IMR-90 (cell line): Measurements from ENCODE around the gene POLE4. TPM values are rescaled to one million over a fixed set of nuclear protein-coding genes. Genes with fewer than 3 reads are reported as not detected.

ENCODE experiments used
- ATAC-seq: fragments of 200-7000 bp; cut with Tn5 transposase; 2 replicates; pipeline ENCODE4 v1.9.1; 2020; ENCODE audit warnings: low read depth, mild to moderate bottlenecking, moderate library complexity
- BruUV-seq: library from RNA; stranded (reverse); fragments of 400-500 nt; replicated peaks from 2 replicates; lab custom pipeline; 2021; lab: Mats Ljungman, UMichigan
- CTCF ChIA-PET: fragments of 300-600 bp; formaldehyde crosslinking; extraction: SDS; loops from one replicate; lab custom pipeline; 2021; ENCODE audit warnings: antibody characterized with exemption; lab: Yijun Ruan, JAX
- POLR2A ChIA-PET: fragments of 300-600 bp; sonication (Branson Sonifier 250); formaldehyde crosslinking; loops from one replicate; lab custom pipeline; 2022; ENCODE audit warnings: antibody characterized with exemption; ENCODE audit not compliant: unreplicated experiment; lab: Charles Lee
- DNase-seq: peaks from one replicate; pipeline ENCODE4 v3.0.0; 2013
- H2AFZ ChIP-seq: replicated peaks from 2 replicates; pipeline ENCODE3; 2013; ENCODE audit warnings: low read length, mild to moderate bottlenecking; ENCODE audit not compliant: poor library complexity
- H2AK5ac ChIP-seq: 2 replicates; pipeline ENCODE4 v1.6.1; 2013; ENCODE audit warnings: low read depth, low read length, inconsistent platforms
- H2AK9ac ChIP-seq: replicated peaks from 2 replicates; pipeline ENCODE3; 2013; ENCODE audit warnings: mild to moderate bottlenecking, low read depth, low read length, moderate library complexity; ENCODE audit not compliant: poor library complexity
- H2BK120ac ChIP-seq: 2 replicates; pipeline ENCODE4 v1.6.1; 2013; ENCODE audit warnings: low read depth, low read length, inconsistent platforms
- H2BK15ac ChIP-seq: 3 replicates; pipeline ENCODE4 v1.6.1; 2013; ENCODE audit warnings: low read depth, low read length, inconsistent platforms
- H2BK20ac ChIP-seq: 2 replicates; pipeline ENCODE4 v1.6.1; 2013; ENCODE audit warnings: low read depth, mild to moderate bottlenecking, inconsistent platforms, low read length, moderate library complexity
- H2BK5ac ChIP-seq: 2 replicates; pipeline ENCODE4 v1.6.1; 2013; ENCODE audit warnings: mild to moderate bottlenecking, low read depth, low read length, inconsistent platforms; ENCODE audit not compliant: poor library complexity, severe bottlenecking
- H3K14ac ChIP-seq: replicated peaks from 2 replicates; pipeline ENCODE4 v1.6.1; 2013; ENCODE audit warnings: low read depth, low read length, inconsistent platforms
- H3K18ac ChIP-seq: 2 replicates; pipeline ENCODE4 v1.6.1; 2013; ENCODE audit warnings: low read depth, low read length, control low read depth
- H3K23ac ChIP-seq: 2 replicates; pipeline ENCODE4 v1.6.1; 2013; ENCODE audit warnings: low read depth, low read length, inconsistent platforms
- H3K27ac ChIP-seq: 2 replicates; pipeline ENCODE4 v1.5.1; 2013; ENCODE audit warnings: mild to moderate bottlenecking, control low read depth, low read length; ENCODE audit not compliant: insufficient read depth
- H3K27me3 ChIP-seq: 2 replicates; pipeline ENCODE4 v1.6.1; 2013; ENCODE audit warnings: low read length; ENCODE audit not compliant: control insufficient read depth, insufficient read depth
- H3K36me3 ChIP-seq: 2 replicates; pipeline ENCODE4 v1.6.1; 2013; ENCODE audit warnings: low read length, mixed read lengths; ENCODE audit not compliant: control insufficient read depth, insufficient read depth
- H3K4ac ChIP-seq: 2 replicates; pipeline ENCODE4 v1.6.1; 2013; ENCODE audit warnings: low read depth, low read length, inconsistent platforms
- H3K4me1 ChIP-seq: 2 replicates; pipeline ENCODE4 v1.6.1; 2013; ENCODE audit warnings: low read length, mixed read lengths; ENCODE audit not compliant: control insufficient read depth, insufficient read depth
- H3K4me2 ChIP-seq: 2 replicates; pipeline ENCODE4 v1.6.1; 2013; ENCODE audit warnings: low read depth, mild to moderate bottlenecking, control low read depth, low read length, moderate library complexity
- H3K4me3 ChIP-seq: 2 replicates; pipeline ENCODE4 v1.5.1; 2013; ENCODE audit warnings: low read depth, mild to moderate bottlenecking, control low read depth, low read length, moderate library complexity; ENCODE audit not compliant: insufficient read depth
- H3K56ac ChIP-seq: 2 replicates; pipeline ENCODE4 v1.6.1; 2013; ENCODE audit warnings: low read length, inconsistent platforms; ENCODE audit not compliant: insufficient read depth; ENCODE audit errors: extremely low read depth
- H3K79me1 ChIP-seq, 2 experiments: 2 replicates each; pipeline ENCODE4 v1.6.1; 2013; ENCODE audit warnings: low read length in 2 of 2, inconsistent platforms in 1 of 2, low read depth in 1 of 2
- H3K9ac ChIP-seq: 2 replicates; pipeline ENCODE4 v1.6.1; 2013; ENCODE audit warnings: low read depth, low read length, control low read depth
- H3K9me1 ChIP-seq: 2 replicates; pipeline ENCODE4 v1.6.1; 2013; ENCODE audit warnings: low read length, inconsistent platforms; ENCODE audit not compliant: insufficient read depth
- H3K9me3 ChIP-seq: 2 replicates; pipeline ENCODE4 v1.6.1; 2013; ENCODE audit warnings: low read length; ENCODE audit not compliant: control insufficient read depth, insufficient read depth
- H4K20me1 ChIP-seq: 2 replicates; pipeline ENCODE4 v1.6.1; 2013; ENCODE audit warnings: low read length, inconsistent platforms; ENCODE audit not compliant: insufficient read depth
- H4K5ac ChIP-seq: 2 replicates; pipeline ENCODE4 v1.6.1; 2013; ENCODE audit warnings: mild to moderate bottlenecking, low read depth, low read length, control low read depth
- H4K8ac ChIP-seq, 2 experiments: 2 replicates each; pipeline ENCODE4 v1.6.1; 2013; ENCODE audit warnings: low read depth in 2 of 2, low read length in 2 of 2, control low read depth in 1 of 2, inconsistent platforms in 1 of 2
- H4K91ac ChIP-seq: 2 replicates; pipeline ENCODE4 v1.6.1; 2013; ENCODE audit warnings: low read depth, low read length, inconsistent platforms; ENCODE audit not compliant: insufficient read depth
- CEBPB ChIP-seq: IDR thresholded peaks from 2 replicates; pipeline ENCODE4 v1.6.1; 2012; ENCODE audit warnings: low read depth, low read length, improper control_type of control experiment
- CHD1 ChIP-seq: IDR thresholded peaks from 2 replicates; pipeline ENCODE4 v1.6.1; 2012; ENCODE audit warnings: low read depth, low read length, improper control_type of control experiment
- MAFK ChIP-seq: IDR thresholded peaks from 2 replicates; pipeline ENCODE4 v1.6.1; 2012; ENCODE audit warnings: low read depth, low read length, improper control_type of control experiment
- POLR2A ChIP-seq: IDR thresholded peaks from 2 replicates; pipeline ENCODE4 v1.6.1; 2012; ENCODE audit warnings: mild to moderate bottlenecking, low read depth, low read length
- RAD21 ChIP-seq: IDR thresholded peaks from 2 replicates; pipeline ENCODE4 v1.6.1; 2012; ENCODE audit warnings: low read length, improper control_type of control experiment
- SMC3 ChIP-seq: fragments of 150-350 bp; IDR thresholded peaks from 2 replicates; pipeline ENCODE4 v1.6.1; 2016; ENCODE audit warnings: low read depth, mild to moderate bottlenecking, antibody characterized with exemption, low read length, moderate library complexity
- WGBS, 2 experiments: methylation state at CpG; one replicate each; pipeline versions ENCODE4 v1.1.5 to v1.1.7; 2013; ENCODE audit warnings: missing lambda C conversion rate in 2 of 2; ENCODE audit not compliant: insufficient read length in 1 of 2; ENCODE audit errors: extremely low coverage in 2 of 2; 5-methylcytosine and 5-hydroxymethylcytosine counted together
- dilution Hi-C: fragments of 300-500 bp; cut with HindIII; formaldehyde crosslinking; loops from one replicate; pipeline ENCODE4 v1.14.3; 2018; ENCODE audit warnings: low sequenced_read_pairs; ENCODE audit not compliant: unreplicated experiment
- in situ Hi-C: fragments of 300-500 bp; cut with MboI; formaldehyde crosslinking; loops from 3 replicates; pipeline ENCODE4 v1.14.3; 2019; ENCODE audit warnings: low sequenced_read_pairs, inconsistent platforms, mixed read lengths
- intact Hi-C: fragments of 100-400 bp; cut with micrococcal nuclease; formaldehyde crosslinking; loops from 2 replicates; pipeline ENCODE4 v1.10.0; 2022
- polyA plus RNA-seq, 3 experiments: library from polyadenylated mRNA; depleted of rRNA; stranded (reverse); fragments of >200 nt; gene quantifications; 2 replicates each; pipeline ENCODE4 v1.2.3, GENCODE V29; 2012; ENCODE audit warnings: low replicate concordance in 1 of 3
- total RNA-seq: library from RNA; depleted of rRNA; stranded (reverse); fragments of >200 nt; gene quantifications from 2 replicates; pipeline ENCODE4 v1.2.3, GENCODE V29; 2012
- TF ChIP-seq, protein P1 (sequence below): fragments of 150-350 bp; IDR thresholded peaks from 2 replicates; pipeline ENCODE4 v1.6.1; 2017; ENCODE audit warnings: mild to moderate bottlenecking, antibody characterized with exemption, low read length, low read depth

Gene POLE4
- total and polyA plus RNA-seq, 2 of the 4 experiments (the other 2 are of a cell fraction) = 9.0 to 23.9 TPM

DNA sequence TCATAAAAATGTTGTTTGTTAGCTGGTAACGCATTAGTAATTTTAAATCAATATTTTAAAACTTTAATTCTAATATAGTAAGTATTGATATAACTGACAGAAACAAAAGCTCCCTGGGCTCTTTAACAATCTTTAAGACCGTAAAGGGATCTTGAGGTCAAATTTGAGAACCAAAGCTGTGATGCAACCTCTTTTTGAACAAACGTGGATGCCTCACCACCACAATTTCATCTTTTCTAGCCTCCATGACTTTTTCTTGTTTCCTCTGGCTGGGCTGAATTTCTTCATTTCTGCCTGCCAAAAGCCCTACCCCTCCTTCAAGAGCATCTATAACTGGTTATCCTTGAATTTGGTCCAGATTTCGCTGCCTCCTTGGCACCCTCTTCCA, 563 bp upstream of the POLE4 start:
- Histone ChIP-seq H2AK9ac (peak overlapping the region; percentile 94), H3K14ac (peak overlapping the region; percentile 64), H3K9me3 (peaks cover 3% of the 10 kb centered on the region; the same call in 1 of the 2 replicates), H2BK120ac (peak overlapping the region; percentile 47), H3K9me1 (0 out of 2 replicates have a peak, but pooled peaks cover 4% of the 10 kb centered on the region), H3K9ac (peak overlapping the region; percentile 17; the same call in 1 of the 2 replicates), H3K4me2 (peak overlapping the region; percentile 69), H2AFZ (peak overlapping the region; percentile 100), H2BK15ac (peak overlapping the region; percentile 20; the same call in 1 of the 3 replicates), H2BK5ac (peak overlapping the region; percentile 3), H3K4me3 (peak overlapping the region; percentile 99), H4K8ac (peak overlapping the region; percentile 74 to 93), H4K20me1 (no peaks in the 10 kb centered on the region), H3K23ac (peak overlapping the region; percentile 82), H3K4ac (peak overlapping the region; percentile 80), H2BK20ac (peak overlapping the region; percentile 62), H4K91ac (peak overlapping the region; percentile 77), H4K5ac (peak overlapping the region; percentile 75), H2AK5ac (peak overlapping the region; percentile 89), H3K27ac (peak overlapping the region; percentile 24), H3K56ac (peak overlapping the region; percentile 54; the same call in 1 of the 2 replicates), H3K79me1 (peaks cover 17 to 29% of the 10 kb centered on the region in 2 experiments; a peak in 3 of 4 replicates), H3K18ac (peak overlapping the region; percentile 6; the same call in 1 of the 2 replicates), H3K27me3 (no peaks in the 10 kb centered on the region), H3K4me1 (peaks cover 2% of the 10 kb centered on the region), H3K36me3 (no peaks in the 10 kb centered on the region)
- CTCF ChIA-PET = interaction anchor here (0.6 kb wide), 1 partner anchor 13 kb away, joined by 8 read pairs; no protein-coding TSS in a partner anchor
- BruUV-seq = no TSS peak
- POLR2A ChIA-PET = no interaction called here
- in situ Hi-C loops (no loop called here), dilution Hi-C loops (no loop called here), intact Hi-C loops (no loop called here)
- ATAC-seq (no peak), DNase-seq (no peak)
- TF ChIP-seq POLR2A (no peak), CHD1 (no peak), SMC3 (no peak), RAD21 (no peak), CEBPB (0 out of 2 replicates have a peak, but pooled peaks have one; percentile 46), MAFK (no peak)
- TF ChIP-seq, protein P1, sequence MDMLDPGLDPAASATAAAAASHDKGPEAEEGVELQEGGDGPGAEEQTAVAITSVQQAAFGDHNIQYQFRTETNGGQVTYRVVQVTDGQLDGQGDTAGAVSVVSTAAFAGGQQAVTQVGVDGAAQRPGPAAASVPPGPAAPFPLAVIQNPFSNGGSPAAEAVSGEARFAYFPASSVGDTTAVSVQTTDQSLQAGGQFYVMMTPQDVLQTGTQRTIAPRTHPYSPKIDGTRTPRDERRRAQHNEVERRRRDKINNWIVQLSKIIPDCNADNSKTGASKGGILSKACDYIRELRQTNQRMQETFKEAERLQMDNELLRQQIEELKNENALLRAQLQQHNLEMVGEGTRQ = no peak
- 39% methylated on average over 2 of the region's 4 CpGs; no CpG with 5 or more reads in 1 of the 2 experiments for WGBS, 2 experiments
